ENCODE measurements around the gene PKD2L1.
"Not testable (repeated sequence)": the region's sequence is repeated elsewhere in the genome, so short reads cannot be mapped to it uniquely, and the experiment has no call there.

Gene PKD2L1

GRCh38 chr10:100333661-100334440 is 3.8 kb upstream of the PKD2L1 start:
- no peak for DNase-seq

GRCh38 chr10:100333106-100333505 is 3.1 kb upstream of the PKD2L1 start:
- no peak for DNase-seq

DNA sequence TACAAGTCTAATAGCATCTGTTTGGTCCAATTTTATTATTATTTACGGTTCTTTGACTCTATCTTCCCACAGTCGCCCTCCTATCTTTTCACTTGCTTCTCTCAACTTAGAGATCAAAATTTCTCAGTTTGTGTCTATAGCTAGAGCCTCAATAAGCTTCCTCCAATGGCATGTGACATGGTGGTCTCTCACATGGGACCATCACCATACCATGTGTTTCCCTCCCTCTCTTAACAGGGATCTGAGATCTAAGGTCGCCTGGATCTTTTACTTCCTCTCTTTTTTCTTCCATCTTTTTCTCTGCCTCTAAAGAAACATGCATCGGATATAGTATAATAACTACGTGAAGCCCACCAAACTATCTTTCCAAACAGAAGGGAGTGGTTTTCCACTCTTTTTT is 1.8 kb downstream of the PKD2L1 start:
- DNase-seq: no peak

DNA sequence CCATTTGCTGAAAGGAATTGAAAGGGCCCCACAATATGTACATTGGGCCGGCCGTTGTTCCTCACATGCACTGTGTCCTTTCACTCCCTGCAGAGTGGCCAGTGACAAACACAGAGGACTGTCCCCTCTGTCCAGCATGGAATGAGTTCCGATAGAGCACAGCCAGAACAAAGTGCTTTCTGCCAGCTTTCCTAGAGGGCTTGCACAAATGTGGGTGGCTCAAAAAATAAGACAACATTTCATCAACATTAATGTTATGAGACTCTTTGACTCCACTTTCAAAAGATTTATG is 2.4 kb downstream of the PKD2L1 start:
- DNase-seq: no peak

- DNase-seq: no peak
These were observed 2.9 kb downstream of the PKD2L1 start for GRCh38 chr10:100327007-100327717.

DNA sequence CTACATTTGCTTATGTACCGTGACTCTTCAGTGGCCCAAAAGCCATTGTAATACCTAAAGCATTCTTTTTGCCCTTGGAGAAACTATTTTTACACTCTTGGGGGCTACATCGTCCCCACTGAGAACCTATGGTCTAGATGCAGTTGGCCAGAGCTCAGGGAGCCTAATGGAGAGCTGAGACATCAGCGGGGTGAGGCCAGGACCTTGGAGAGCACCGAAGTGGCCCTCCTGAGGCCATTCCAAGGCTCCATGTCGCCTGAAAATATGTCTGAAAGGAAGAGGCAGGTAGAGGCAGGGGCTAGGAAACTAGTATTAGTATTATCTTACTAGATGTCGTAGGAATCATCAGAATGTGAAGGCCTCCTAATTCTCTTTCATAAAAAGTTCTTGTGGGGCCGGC is 4.9 kb downstream of the PKD2L1 start:
- no peak for DNase-seq

- DNase-seq: peak; percentile 81 to 93
These were observed 10.2 kb downstream of the PKD2L1 start for GRCh38 chr10:100319707-100320402.

DNA sequence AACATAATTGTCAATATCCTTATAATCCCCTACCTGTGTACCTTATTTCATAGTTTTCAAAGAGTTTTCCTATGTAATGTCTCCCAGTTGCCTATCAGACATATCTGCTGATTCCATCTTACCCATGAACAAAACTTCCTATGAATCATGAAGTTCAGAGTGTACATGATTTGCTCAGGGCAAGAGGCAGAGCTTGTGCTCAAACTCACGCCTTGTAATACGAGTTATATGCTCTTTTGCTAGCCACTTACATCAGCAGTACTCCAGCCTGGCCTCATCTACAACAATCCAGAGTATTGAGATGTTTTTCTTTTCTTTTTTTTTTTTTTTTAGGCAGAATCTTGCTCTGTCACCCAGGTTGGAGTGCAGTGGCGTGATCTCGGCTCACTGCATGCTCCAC is 11.8 kb downstream of the PKD2L1 start:
- no peak for DNase-seq

- DNase-seq: no peak
These were observed 14.4 kb downstream of the PKD2L1 start for GRCh38 chr10:100315615-100316014.

DNA sequence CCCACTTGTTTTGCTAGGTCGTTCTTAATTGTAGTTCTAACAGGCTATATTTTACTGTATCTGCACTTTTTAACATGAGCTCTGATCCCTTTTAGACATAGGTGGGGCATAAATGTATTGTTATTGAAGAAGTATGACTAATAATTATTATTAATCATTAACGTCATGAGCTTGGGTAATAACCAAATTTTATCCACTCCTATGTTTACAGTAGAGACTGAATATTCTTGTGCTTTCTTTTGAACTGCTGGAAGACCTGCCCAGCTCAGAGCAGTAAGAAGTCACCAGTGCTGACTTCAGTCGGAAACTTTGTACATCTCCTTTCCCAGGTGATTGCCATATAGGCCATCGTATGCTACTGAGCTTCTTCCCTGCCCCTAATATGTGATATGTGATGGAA is 18.7 kb downstream of the PKD2L1 start:
- no peak for DNase-seq

GRCh38 chr10:100307684-100308083 is 22.3 kb downstream of the PKD2L1 start:
- DNase-seq: no peak

GRCh38 chr10:100306861-100307260 is 23.2 kb downstream of the PKD2L1 start:
- no peak for DNase-seq

DNA sequence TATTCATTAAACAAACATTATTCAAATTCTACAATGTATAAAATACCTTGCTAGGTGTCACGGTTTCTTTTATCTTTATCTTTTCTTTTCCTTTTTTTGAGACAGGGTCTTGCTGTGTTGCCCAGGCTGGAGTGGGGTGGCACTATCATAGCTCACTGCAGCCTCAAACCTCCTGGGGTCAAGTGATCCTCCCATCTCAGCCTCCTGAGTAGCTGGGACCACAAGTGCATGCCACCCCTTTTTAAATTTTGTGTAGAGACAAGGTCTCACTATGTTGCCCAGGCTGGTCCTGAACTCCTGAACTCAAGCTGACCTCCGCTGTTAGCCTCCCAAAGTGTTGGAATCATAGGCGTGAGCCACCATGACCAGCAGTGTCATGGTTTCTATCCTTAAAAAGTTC is 25.6 kb downstream of the PKD2L1 start:
- DNase-seq: no peak

DNA sequence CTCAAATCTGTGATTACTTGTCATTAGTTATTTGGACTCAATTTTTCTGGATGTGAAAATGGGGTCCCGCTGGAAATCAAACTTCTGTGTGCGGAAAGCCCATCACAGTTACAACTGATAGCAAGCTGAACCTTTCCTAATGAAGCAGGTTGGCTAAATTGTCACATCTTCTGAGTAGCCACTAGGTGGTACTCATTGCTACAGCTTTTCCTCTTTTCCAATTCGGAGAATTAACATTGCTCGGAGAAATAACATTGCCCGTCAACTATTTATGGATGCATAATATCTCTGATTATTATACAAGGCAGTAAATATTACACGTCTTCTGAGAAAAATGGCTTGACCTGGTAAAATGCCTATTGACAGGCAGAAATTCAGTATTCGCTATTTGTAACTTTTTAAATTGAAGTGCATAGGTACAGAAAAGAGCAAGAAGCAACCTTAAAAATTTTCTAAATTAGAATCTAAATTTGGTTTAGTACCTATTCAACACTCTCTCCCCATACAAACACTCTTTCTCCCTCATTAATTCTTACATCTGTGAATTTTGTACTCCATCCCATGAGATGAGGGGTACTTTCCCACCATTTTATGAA is 26.2 kb downstream of the PKD2L1 start:
- peak in 1 of 2 experiments; percentile 14 for DNase-seq

DNA sequence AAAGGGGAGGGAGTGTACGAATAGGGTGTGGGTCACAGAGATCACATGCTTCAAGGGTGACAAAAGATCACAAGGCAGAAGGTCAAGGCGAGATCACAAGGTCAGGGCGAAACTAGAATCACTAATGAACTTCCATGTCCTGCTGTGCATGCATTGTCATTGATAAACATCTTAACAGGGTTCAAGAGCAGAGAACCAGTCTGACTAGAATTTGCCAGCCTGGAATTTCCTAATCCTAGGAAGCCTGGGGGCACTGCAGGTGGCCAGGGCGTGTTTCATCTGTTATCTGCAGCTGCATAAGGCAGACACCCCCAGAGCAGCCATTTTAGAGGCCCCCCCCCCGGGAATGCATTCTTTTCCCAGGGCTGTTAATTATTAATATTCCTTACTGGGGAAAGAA is 28.9 kb downstream of the PKD2L1 start:
- not testable (repeated sequence) for DNase-seq

DNA sequence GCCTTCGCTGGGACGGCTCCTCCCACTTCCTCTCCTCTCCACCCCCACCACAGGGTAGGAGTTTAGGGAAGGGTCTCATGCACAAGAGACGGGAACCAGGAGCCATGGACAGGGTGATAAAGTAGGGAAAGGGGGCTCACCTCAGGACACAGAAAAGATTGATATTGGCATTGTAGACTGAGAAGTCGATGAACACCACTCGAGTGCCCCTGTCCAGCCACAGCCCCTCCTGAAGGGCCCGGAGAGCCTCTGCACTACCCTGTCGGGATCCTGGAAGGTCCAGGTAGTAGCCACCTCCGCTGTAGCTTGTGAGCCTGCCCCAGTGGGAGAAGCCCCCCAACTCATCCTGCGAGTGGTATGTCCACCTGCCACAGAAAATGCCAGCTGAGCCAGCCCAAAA is 32.8 kb downstream of the PKD2L1 start:
- no peak for DNase-seq

- DNase-seq: no peak
These were observed 37.0 kb downstream of the PKD2L1 start for GRCh38 chr10:100293066-100293465.

GRCh38 chr10:100292300-100292699 is 37.7 kb downstream of the PKD2L1 start:
- DNase-seq: not testable (repeated sequence)

DNA sequence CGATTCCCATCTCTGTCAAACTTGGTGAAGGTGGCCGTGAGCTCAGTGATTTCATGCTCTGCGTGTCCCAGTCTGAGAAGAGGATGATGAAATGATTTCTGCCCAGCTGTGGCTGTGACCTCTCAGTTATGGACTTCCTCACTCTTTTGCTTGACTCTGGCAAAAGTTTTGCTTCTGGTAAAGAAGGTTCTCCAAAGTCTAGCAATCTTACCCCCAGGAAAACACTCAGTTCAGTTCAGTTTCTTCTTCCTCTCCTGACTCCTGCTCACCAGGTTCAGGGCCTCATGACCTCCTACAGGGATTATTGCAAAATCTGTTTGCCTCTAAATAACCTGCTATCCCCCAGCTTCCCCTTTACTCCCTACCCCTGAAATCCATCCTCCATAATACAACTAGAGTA is 38.7 kb downstream of the PKD2L1 start:
- DNase-seq: no peak

- DNase-seq: no peak
These were observed 40.4 kb downstream of the PKD2L1 start for GRCh38 chr10:100289641-100290040.

DNA sequence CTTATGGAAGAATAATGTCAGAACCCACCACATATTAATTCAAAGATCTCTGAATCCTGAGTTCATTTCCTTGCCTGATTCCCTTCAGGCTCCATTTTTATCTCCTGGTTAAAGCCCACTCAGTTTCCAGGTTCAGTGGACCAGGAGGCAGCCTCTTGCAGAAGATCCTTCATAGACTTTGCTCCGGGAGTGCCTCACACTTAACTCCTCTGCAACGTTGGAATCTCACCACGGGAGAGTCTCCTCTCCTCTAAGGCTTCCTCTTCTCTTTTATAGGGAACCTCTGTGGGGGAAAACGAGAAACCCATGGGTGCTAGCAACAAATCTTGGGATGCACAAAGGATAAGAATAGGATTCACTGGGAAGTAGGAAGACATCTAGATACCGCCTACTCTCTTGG is 41.8 kb downstream of the PKD2L1 start:
- no peak for DNase-seq

DNA sequence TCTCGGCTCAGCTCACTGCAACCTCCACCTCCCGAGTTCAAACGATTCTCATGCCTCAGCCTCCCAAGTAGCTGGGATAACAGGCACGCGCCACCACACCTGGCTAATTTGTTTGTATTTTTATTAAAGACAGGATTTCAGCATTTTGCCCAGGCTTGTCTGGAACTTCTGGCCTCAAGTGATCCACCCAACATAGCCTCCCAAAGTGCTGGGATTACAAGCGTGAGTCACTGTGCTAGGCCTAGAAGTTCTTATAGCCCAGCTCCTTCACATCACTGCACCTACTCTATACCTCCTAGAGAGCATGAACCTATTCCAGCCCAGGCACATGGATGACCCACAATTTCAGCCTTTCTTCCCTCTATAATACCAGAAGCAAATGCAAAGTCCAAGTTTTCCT is 42.3 kb downstream of the PKD2L1 start:
- DNase-seq: no peak

All from NCI-H1930 (cell line).